ENCODE data around the gene CLSTN2.

Gene CLSTN2

DNA sequence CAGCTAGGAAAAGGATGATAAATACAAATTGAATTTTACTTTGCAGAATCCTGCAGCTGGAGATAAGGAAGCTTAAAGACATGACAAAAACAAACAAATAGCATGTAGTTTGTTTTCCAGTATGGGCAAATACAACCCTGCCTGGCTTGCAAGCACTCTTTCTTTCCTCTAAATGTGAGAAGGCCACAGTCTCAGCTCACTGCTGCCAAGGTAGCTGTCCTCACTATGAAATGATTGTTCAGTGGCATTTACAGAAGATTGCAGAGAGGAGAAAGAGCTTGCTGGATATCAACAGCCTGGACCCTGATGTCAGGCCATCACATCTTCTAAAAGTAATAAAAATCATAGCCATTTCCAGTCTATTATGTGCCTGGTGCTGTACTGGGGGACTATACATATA is 262.0 kb downstream of the CLSTN2 start:
- no peak for DNase-seq

DNA sequence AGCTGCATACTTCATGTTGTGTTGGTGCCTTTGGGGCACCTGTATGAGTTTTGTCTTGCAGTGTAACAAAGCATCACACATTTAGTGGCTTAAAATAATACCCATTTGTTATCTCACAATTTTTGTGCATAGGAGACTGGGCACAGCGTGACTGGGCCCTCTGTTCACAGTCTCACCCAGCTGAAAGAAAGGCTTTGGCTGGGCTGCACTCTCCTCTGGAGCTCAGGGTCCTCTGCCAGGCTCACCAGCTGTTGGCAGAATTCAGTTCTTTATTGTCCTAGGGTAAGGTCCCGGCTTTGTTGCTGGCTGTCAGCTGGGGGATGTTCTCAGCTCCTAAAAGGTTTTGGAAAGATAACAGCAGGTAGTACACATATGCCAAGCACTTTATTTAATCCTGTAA is 263.3 kb downstream of the CLSTN2 start:
- peak; percentile 63 for DNase-seq

DNA sequence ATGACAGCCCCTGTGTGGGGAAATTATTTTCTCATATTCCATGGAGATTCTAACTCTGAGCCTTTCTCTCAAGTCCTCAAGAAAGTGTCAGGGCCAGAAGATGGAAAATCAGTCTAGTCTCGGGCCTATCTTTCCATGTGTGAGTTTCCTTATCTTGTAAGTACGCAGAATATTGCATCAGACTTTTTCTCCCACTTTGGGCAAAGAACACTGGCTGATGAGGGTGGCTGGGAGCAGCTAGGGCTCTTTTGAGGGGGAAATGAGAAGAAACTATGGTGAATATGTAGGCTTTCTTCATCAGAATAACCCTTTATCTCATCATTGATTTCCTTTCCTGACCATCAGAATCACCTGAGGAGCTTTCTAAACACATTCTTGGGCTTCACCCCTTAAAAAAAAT is 264.0 kb downstream of the CLSTN2 start:
- no peak for DNase-seq

DNA sequence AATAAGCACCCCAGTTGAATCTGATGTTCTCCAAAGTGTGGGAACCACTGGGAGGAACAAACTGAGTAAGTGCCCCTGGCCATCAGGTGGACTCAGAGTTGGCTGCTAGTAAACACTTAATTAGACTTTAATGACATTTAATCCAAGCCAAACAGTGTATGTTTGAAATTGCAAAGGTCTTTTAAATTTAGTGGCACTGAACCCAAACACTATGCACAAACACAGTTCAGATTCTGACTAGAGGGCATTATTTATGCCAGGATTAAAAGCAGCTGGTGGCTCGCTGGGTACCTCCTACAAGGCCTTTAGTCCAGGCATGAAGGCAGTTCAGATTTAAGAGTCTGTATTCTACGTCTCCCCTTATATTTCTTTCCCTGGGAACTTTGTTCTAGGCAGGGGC is 264.8 kb downstream of the CLSTN2 start:
- DNase-seq: peak; percentile 16

DNA sequence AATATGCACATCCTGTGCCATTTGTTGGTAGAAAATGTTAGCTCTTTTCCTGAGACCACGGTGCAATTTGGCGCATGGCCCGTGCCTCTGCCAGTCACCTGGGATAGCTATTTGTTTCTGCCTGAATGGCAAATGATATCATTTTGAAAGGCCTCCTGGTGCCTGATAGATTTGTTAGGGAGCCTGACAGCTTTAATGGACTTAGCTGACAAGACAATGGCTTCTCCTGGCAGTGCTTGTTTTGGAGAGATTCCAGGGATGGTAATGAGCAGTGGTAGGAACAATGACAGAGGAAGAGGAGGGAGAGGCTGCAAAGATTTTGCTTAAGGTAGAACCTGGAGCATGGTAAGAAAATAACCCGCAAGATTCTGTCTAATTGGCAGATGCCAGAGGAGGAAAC is 268.5 kb downstream of the CLSTN2 start:
- peak; percentile 82 for DNase-seq

DNA sequence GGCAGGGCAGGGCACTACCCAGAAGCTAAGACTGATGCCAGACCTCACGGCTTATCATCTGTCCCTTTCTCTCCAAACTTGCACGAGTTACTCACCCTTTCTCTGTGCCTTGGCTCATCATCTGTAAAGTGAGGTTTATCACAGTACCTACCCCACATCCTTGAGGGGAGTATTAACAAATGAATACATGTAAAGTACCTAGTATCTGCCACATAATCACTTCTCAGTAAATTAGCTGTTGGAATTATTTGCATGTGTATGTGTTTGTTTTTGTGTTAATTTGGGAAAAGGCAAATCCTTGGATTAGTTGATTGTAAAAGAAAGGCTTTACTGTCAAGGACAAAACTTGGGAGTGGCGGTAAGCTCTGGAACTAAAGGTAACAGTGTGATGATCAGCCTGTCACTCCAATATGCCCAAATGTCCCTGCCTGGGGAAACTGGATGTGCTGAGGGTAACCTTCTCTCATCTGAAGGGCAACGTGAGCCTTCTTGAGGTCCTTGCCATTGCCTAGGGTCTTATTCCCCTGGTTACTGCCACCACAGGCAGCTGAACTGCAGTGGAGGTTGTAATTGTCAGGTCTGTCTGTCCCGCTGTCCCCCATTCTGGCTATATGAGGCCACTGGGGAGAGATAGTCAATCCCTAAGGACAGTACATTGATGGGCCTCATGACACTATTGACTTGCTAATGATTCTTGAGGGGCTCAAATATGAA is 269.4 kb downstream of the CLSTN2 start:
- no peak for DNase-seq

DNA sequence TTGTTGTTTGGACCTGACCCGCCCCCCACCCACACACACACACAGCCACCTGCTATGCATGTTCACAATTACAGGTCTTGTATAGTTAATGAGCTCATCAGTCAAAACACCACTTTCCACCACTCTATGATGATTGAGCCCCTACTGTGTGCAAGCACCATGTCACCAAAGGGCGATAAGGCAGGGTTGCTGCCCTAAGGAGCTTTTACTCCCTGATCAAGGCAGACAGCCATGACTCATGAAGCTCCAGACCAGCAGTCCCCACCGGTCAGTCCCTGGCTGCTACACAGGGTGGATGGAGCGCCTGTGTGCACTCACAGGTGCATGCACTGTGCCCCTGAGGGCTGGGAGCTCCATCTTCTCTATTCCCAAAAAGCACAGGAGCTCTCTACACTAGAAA is 270.6 kb downstream of the CLSTN2 start:
- no peak for DNase-seq

DNA sequence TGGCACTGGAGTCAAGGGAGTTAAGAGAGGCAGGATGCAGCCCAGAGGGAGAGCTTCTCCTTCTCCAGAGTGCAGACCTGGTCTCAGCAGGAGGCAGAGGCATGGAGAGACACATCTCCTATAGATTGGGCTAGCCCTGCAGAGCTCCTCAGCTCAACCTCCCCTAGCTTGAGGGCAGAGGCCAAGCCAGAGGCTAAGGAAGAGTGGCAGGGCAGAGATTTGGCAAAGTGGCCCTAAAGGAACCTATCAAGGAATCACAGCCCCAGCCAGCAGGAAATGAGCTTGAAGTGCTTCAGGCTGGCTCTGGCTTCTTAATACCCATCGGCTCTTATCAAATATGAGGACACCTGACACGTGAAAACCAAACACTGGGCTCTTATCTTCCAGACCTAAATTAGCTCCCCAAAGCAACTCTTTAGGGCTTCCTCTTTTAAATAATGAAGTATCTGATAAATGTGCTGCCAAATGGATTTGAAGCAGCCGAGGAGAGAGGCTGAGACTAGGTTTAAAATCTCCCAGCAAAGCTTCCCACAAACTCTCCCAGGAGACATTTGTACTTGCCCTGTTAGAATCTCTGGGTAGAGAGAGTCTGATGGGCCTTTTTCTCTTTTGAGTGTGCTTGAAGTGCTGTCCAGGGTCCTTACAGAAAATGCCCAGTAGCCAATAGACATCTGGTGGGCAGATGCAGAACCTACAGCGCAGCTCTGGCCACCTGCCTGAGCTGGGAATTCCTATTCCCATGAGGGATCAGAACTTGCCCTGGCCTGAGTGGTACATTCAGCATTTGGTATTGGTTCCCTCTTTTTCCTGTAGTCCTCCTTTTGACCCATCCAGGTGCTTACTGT is 271.4 kb downstream of the CLSTN2 start:
- DNase-seq: peak; percentile 90

DNA sequence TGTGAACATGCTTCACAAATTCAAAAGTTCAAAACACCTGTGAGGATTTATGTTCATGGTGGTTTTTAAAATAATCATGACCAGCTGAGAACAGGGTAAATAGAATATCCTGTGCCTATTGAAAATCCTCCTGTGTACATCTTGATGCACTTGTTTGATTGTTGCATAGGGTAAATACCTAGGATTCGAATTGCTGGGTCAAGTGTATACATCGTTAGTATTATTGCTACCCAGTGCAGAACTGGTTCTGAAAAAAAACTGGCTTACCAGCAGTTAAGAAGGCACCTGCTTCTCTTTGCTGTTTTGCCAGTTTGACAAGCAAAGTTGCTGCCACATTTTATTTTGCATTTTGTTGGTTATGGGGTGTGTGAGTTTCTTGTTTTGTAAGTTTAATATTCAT is 272.6 kb downstream of the CLSTN2 start:
- peak; percentile 54 for DNase-seq

DNA sequence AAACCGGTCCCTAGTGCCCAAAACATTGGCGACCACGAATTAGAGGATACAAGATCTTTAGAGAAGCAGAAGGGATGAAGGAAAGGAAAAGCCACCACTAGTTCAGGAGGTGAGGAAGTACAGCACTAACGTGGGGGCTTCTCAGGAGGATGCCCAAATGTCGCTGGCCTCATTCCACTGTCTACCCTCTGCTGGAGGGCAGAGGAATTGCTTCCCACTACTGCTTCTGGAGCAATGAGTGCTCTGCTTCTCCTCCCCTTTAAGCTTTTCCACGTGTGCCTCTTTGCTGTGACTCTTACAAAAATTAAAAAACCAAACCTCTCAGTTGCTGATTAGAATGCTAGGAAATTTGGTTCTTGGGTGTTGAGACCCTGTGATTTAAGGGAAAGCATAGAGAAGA is 281.3 kb downstream of the CLSTN2 start:
- no peak for DNase-seq

DNA sequence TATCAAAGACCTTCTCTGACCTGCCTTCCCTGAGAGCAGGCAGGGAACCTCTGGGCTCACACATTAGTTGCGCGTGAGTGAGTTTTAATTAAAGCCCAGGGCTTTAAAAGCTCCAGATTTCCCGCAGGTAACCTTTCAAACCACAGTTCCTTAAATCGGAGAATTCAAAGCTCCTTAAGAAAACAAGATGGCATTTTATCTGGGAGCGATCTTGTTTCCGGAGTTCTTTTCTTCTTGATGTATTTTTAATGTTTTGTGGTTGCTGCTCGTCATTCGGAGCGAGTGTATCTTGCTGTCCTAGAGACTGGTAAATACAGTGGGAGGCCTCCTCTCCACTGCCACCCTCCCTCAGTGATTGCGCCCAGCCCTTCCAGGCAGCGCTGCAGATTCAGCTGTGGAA is 284.3 kb downstream of the CLSTN2 start:
- DNase-seq: no peak

DNA sequence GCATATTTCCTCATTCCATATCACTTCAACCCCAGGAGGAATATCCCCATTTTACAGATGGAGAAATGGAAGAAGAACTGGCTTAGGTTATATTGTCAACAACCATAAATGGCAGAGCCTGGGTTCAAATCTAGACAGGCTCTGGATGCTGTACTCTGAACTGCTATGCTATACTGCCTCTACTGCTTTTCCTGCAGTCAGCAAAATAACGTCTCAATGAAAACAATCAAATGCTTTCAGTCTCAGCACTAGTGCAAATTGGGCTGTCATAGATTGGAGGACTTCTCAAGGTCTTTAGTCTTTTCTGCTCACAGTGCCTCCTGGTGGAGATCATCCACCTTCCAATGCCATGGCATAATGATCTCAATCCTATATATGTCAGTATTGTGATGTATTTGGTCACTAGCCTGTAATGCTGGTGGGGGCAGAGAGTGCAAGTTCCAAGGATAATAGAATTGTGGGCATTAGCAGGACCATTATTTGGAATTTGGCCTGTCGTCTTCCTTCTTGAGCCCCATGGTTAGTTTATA is 285.0 kb downstream of the CLSTN2 start:
- no peak for DNase-seq

DNA sequence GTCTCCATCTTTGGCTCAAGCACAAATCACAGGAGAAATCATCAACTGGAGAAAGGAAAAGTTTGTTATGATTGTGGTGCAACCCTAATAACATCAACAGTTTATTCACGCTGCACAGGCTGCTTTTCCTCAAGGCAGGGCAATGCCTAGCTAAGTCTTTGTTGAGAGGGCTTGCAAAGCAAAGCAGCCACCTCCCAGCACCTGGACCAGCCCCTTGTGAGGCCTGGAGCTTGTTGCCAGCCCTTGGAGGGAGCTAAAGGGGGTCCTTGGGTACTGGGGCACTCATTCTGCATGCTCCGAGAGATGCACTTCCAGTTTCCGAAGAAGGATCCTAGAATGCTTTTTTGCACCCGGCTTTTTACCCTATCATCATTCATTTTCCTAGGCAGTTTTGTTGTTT is 288.2 kb downstream of the CLSTN2 start:
- no peak for DNase-seq

DNA sequence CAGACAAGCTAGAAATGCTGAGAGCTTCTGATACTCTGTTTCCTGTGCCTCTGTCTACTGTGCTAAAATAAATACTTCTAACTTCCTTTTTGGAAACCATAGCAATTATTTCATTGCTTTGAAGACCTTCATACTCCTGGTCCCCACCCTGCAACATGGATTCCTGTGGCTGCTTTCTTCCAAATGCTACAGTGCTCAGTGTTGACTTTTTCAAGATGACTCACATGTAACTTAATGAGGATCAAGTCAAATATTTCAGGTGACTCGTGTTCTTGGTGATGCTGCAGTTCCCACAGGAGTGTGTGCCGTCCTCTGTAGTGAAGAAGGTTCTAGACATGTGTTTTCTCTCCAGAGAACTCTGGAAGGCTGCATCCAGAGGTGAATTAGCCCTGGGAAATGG is 288.6 kb downstream of the CLSTN2 start:
- no peak for DNase-seq

DNA sequence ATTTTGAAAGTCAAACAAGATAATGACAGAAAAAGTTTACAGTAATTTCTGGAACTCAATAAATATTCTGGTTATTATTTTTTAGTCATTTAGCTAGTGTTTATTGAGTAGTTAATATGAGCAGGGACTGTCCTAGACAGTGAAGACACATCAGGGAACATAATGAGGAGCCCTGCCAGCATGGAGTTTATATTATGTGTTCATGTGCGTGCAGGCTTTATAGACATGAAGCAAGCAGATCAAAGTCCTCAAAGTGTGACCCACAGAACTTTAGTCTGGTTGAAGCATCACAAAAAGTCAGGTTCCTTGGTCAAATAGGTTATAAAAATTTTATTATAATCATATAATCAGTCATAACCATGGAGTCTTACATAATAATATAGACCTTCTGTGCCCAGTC is 289.3 kb downstream of the CLSTN2 start:
- DNase-seq: no peak

DNA sequence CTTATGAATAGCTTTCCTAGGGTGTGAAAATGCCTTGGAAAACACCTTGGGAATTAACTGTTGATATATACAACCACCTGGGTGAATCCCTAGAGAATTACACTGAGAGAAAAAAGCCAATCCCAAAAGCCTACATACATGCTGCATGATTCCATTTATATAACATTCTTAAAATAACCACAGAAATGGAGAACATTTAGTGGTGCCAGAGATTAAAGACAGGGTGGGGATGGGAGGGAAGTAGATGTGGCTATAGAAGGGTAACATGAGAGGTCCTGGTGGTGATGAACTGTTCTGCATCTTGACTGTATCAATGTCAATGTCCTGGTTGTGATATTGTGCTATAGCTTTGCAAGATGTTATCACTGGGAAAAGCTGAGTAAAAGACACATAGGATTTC is 291.0 kb downstream of the CLSTN2 start:
- DNase-seq: no peak

DNA sequence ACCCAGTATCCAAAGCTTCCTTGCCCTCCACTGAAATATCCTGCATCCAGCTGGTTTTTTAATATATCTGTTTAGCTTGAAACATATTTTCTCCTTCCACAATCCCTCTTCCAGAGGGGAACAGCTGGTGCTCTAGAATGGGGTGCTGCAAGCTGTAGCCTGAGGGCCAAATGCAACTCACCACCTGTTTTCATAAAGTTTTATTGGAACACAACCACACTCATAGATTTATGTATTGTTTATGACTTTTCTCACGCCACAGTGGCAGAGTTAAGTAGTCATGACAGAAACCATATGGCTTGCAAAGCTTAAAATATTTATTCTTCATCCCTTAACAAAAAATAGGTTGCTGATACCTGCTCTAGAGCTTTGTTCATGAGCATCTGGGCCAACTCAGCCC is 298.7 kb downstream of the CLSTN2 start:
- no peak for DNase-seq

DNA sequence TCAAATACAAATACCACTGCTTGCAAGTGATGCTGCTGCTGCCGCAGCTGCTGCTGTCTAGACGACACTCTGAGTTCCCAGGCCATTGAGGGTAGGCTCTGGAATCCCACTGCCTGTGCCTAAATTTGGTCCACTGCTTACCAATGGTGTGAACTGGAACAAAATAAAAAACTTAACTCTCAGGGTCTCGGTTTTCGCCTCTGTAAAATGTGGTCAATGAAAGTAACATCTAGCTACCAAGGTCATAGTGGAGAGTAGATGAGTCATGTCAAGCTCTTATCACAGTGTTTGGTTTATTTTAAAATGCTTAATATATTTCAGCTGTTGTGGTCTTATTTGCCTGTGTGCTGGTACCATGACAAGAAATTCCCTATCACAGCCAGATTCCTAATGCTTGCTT is 299.3 kb downstream of the CLSTN2 start:
- no peak for DNase-seq

DNA sequence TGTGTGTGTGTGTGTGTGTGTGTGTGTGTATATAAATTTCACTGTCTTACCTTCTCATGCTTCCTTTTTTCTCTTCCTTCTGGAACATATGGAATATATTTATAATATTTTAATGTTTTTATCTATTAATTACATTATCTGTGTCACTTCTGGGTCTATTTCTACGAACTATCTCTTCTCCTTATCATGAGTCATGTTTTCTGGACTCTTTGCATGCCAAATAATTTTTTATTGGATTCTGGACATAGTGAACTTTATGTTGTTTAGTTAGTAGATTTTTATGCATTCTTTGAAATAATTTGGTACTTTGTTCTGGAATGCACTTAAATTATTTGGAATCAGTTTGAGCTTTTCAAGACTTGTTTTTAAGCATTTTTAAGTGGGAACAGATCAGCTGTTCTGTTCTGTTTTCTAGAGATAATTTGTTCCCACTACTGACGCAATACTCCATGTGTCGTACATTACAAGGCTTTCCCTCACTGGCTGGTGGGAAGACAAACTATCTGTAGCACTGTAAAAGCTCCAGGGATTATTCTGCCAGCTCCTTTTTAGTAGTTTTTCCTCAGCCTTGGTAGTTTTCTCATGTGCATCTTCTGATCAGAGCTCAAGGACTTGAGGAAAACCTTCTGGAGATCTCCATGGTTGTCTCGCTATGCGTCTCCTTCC is 302.0 kb downstream of the CLSTN2 start:
- DNase-seq: no peak

DNA sequence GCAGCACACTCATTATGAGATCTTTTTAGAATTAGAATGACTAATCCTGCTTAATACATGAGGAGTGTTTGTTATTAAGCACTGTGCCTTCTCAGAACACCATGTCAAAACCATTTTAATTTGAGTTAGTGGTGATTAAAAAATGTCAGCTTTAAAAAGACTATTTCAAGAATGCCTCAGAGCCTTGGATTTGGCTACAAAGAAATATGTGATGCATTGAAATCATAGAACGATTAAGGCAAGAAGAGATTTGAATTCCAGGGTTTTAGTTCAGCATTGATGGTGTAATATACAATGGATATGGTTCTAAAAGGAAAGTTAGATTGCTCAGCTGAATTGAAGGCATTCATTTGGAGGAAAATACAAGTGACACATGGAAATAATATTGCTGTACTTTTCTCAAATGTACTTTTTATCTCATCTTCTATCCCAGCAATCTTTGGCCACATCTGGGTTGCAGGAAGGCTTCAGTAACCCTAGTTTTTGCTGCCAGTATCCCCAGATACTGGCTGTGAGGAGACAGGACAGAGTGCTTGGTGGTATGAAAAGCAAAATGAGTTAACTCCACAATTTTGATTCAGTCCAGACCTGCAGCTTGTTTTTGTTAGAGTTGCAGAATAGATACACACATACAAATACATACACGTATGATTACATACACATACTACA is 303.8 kb downstream of the CLSTN2 start:
- DNase-seq: no peak

DNA sequence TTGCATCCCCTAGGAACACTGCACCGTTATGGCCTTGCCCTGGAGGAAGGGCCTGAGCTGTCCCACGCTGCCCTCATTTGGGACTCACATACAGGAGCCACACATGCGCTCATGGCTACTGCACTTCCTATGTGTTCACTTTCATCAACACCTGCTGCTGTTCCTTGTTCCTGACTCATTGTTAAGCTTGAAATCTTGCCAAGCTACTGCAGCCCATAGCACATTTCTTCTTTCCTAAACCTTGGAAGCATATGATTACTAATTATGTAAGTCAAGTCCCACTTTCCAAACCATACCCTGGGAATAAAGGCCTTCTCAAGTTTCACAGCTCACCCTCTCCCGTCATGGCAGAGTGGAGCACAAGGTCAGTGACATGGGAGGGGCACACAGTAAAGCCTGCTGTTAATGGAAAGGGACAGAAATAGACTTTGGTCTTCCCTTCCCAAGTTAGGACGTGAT is 307.9 kb downstream of the CLSTN2 start:
- DNase-seq: peak; percentile 6

DNA sequence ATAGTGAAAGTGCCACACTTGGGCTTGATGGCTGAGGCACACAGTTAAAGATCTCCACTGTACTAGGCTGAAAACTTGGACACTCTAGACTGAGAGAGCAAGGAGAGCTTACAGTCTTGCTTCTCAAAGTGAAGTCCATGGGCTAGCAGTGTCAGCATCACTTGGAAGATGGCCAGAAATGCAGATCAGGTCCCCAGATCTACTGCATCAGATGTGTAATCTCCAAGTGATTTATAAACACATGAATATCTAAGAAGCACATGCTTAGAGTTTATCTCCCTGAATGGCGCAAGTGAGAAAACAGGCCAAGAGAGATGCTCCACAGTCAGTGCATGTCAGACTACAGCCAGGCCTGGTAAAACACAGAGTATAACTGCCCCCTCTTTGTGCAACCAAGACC is 308.6 kb downstream of the CLSTN2 start:
- no peak for DNase-seq

DNA sequence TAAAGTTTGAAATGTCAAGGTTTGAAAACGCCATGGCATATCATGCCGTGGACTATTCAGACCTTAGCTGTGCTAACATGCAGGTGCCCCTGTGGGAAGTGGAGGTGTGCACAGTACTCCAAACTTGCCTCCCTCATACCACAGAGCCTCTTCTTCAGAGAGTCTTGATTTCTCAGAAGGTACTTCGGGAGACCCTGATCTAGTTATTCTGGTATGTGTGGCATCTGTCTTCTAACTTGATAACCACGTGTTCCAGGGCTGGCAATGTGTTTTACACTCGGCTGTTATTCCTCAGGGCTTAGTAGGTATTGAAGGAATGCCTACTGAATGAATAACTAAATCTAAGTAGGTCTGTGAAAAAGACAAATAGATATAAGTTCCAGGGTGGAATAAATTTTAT is 309.9 kb downstream of the CLSTN2 start:
- no peak for DNase-seq
